SIG-M5 (cell line): ENCODE results near the gene KCNC3.

ENCODE experiments used
- DNase-seq: peaks from one replicate; lab custom pipeline; 2025; lab: John Stamatoyannopoulos, UW

KCNC3 gene

GRCh38 chr19:50310759-50311465 is 18.3 kb downstream of the KCNC3 start:
- DNase-seq: no peak

GRCh38 chr19:50309396-50310125 is 19.6 kb downstream of the KCNC3 start:
- no peak for DNase-seq

GRCh38 chr19:50308991-50309390 is 20.2 kb downstream of the KCNC3 start:
- DNase-seq: no peak

- DNase-seq: no peak
These were observed 25.6 kb downstream of the KCNC3 start for GRCh38 chr19:50303558-50303957.

GRCh38 chr19:50301607-50301971 is 27.6 kb downstream of the KCNC3 start:
- no peak for DNase-seq

- no peak for DNase-seq
These were observed 28.2 kb downstream of the KCNC3 start for GRCh38 chr19:50300814-50301606.

GRCh38 chr19:50300051-50300450 is 29.1 kb downstream of the KCNC3 start:
- no peak for DNase-seq

- no peak for DNase-seq
These were observed 35.7 kb downstream of the KCNC3 start for GRCh38 chr19:50293263-50294004.

- DNase-seq: no peak
These were observed 36.9 kb downstream of the KCNC3 start for GRCh38 chr19:50292216-50292827.

GRCh38 chr19:50290775-50291174 is 38.4 kb downstream of the KCNC3 start:
- no peak for DNase-seq

- DNase-seq: no peak
These were observed 39.2 kb downstream of the KCNC3 start for GRCh38 chr19:50290011-50290410.

- no peak for DNase-seq
These were observed 40.2 kb downstream of the KCNC3 start for GRCh38 chr19:50288954-50289353.

GRCh38 chr19:50287331-50287730 is 41.8 kb downstream of the KCNC3 start:
- DNase-seq: no peak

- no peak for DNase-seq
These were observed 42.7 kb downstream of the KCNC3 start for GRCh38 chr19:50286443-50286842.

GRCh38 chr19:50285833-50286232 is 43.3 kb downstream of the KCNC3 start:
- DNase-seq: no peak

GRCh38 chr19:50281491-50281890 is 47.7 kb downstream of the KCNC3 start:
- DNase-seq: no peak

GRCh38 chr19:50280983-50281382 is 48.2 kb downstream of the KCNC3 start:
- DNase-seq: no peak

GRCh38 chr19:50280074-50280473 is 49.1 kb downstream of the KCNC3 start:
- no peak for DNase-seq

GRCh38 chr19:50277966-50278580 is 51.1 kb downstream of the KCNC3 start:
- no peak for DNase-seq

- DNase-seq: no peak
These were observed 52.7 kb downstream of the KCNC3 start for GRCh38 chr19:50276370-50277063.
